Endothelial cell (in vitro differentiated cells): ENCODE data around the gene ADAM12. TPM values are rescaled to one million over a fixed set of nuclear protein-coding genes. Genes with fewer than 3 reads are reported as not detected.
A peak's percentile ranks its signal among the peaks of the same experiment; 100 is the strongest.

ENCODE experiments used
- DNase-seq: peaks from one replicate; pipeline ENCODE4 v3.0.0; 2021; ENCODE audit warnings: low spot score
- H3K27ac Mint-ChIP-seq: one replicate; pipeline ENCODE4 v1.8.0; 2021; ENCODE audit warnings: mixed read lengths, inconsistent platforms; ENCODE audit not compliant: unreplicated experiment
- H3K27me3 Mint-ChIP-seq: one replicate; pipeline ENCODE4 v1.8.0; 2021; ENCODE audit warnings: mild to moderate bottlenecking, moderate library complexity, mixed read lengths, inconsistent platforms; ENCODE audit not compliant: unreplicated experiment
- H3K36me3 Mint-ChIP-seq: one replicate; pipeline ENCODE4 v1.8.0; 2021; ENCODE audit warnings: mild to moderate bottlenecking, low read depth, mixed read lengths, inconsistent platforms; ENCODE audit not compliant: unreplicated experiment
- H3K4me1 Mint-ChIP-seq: one replicate; pipeline ENCODE4 v1.8.0; 2021; ENCODE audit warnings: mild to moderate bottlenecking, mixed read lengths, inconsistent platforms; ENCODE audit not compliant: unreplicated experiment
- H3K4me3 Mint-ChIP-seq: one replicate; pipeline ENCODE4 v1.8.0; 2021; ENCODE audit warnings: mild to moderate bottlenecking, mixed read lengths, inconsistent platforms; ENCODE audit not compliant: unreplicated experiment
- H3K9me3 Mint-ChIP-seq: one replicate; pipeline ENCODE4 v1.8.0; 2021; ENCODE audit warnings: mixed read lengths, inconsistent platforms; ENCODE audit not compliant: unreplicated experiment
- total RNA-seq: library from RNA; stranded (reverse); fragmentation: NEBNext Ultra II Directional; extraction: Animal tissue kit (Norgen Biotek cat#: 25700); gene quantifications from one replicate; pipeline ENCODE4 v1.2.1, GENCODE V29; 2021; ENCODE audit not compliant: unreplicated experiment
- TF ChIP-seq, protein P1 (sequence below): fragments of 200-600 bp; sonication (generic); IDR thresholded peaks from one replicate; pipeline ENCODE4 v1.5.0; 2021; ENCODE audit warnings: antibody characterized with exemption; ENCODE audit not compliant: unreplicated experiment

ADAM12 gene
- total RNA-seq, 1 donor from 2014 or later: 9.0 TPM

- H3K27me3 Mint-ChIP-seq: no peaks in the 10 kb centered on the region
- H3K27ac Mint-ChIP-seq: peak overlapping the region; percentile 55
- H3K4me3 Mint-ChIP-seq: no peak overlapping the region
- H3K36me3 Mint-ChIP-seq: no peaks in the 10 kb centered on the region
- TF ChIP-seq, protein P1, sequence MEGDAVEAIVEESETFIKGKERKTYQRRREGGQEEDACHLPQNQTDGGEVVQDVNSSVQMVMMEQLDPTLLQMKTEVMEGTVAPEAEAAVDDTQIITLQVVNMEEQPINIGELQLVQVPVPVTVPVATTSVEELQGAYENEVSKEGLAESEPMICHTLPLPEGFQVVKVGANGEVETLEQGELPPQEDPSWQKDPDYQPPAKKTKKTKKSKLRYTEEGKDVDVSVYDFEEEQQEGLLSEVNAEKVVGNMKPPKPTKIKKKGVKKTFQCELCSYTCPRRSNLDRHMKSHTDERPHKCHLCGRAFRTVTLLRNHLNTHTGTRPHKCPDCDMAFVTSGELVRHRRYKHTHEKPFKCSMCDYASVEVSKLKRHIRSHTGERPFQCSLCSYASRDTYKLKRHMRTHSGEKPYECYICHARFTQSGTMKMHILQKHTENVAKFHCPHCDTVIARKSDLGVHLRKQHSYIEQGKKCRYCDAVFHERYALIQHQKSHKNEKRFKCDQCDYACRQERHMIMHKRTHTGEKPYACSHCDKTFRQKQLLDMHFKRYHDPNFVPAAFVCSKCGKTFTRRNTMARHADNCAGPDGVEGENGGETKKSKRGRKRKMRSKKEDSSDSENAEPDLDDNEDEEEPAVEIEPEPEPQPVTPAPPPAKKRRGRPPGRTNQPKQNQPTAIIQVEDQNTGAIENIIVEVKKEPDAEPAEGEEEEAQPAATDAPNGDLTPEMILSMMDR: no peak
- DNase-seq: no peak
- no peaks in the 10 kb centered on the region for H3K9me3 Mint-ChIP-seq
- peaks cover 38% of the 10 kb centered on the region for H3K4me1 Mint-ChIP-seq
Measured at GRCh38 chr10:126402721-126403695, 14.7 kb upstream of the ADAM12 start.

GRCh38 chr10:126400641-126401040, 12.4 kb upstream of the ADAM12 start:
- no peak for DNase-seq
- TF ChIP-seq, protein P1: no peak
- Mint-ChIP-seq H3K4me3 (no peak overlapping the region), H3K9me3 (no peaks in the 10 kb centered on the region), H3K36me3 (no peaks in the 10 kb centered on the region), H3K27me3 (no peaks in the 10 kb centered on the region), H3K27ac (no peak overlapping the region), H3K4me1 (peaks cover 31% of the 10 kb centered on the region)

GRCh38 chr10:126398924-126399323, 10.6 kb upstream of the ADAM12 start:
- Mint-ChIP-seq H3K27me3 (peaks cover 1% of the 10 kb centered on the region), H3K27ac (no peak overlapping the region), H3K4me3 (no peak overlapping the region), H3K36me3 (no peaks in the 10 kb centered on the region), H3K4me1 (peaks cover 23% of the 10 kb centered on the region), H3K9me3 (no peaks in the 10 kb centered on the region)
- DNase-seq: no peak
- TF ChIP-seq, protein P1: no peak

DNA sequence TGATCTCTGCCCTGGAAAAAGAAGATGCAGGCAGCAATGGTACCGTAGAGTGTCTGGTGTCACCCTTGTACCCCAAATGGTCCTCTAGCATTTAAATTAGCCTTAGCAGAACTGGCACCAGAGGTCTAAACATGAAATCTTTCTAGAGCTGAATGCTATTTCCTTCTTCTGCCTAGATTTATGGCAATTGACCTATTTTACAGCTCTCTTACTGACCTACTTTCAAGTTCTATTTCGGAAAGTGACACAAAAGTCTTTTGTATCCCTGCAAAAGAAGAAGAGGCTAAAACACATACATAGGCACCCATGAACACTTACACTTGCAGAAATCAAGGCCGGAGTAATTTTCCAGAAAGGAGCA, 10.1 kb upstream of the ADAM12 start:
- no peaks in the 10 kb centered on the region for H3K9me3 Mint-ChIP-seq
- peaks cover 1% of the 10 kb centered on the region for H3K27me3 Mint-ChIP-seq
- no peak overlapping the region for H3K4me3 Mint-ChIP-seq
- no peak for DNase-seq
- peaks cover 17% of the 10 kb centered on the region for H3K4me1 Mint-ChIP-seq
- TF ChIP-seq, protein P1: no peak
- H3K36me3 Mint-ChIP-seq: no peaks in the 10 kb centered on the region
- no peak overlapping the region for H3K27ac Mint-ChIP-seq
